HUES6 (cell line): ENCODE data around the gene ZMPSTE24.

Source experiments
- H3K27ac ChIP-seq: 2 replicates; pipeline ENCODE4 v1.7.0; 2013; ENCODE audit warnings: low read depth, mild to moderate bottlenecking, low read length, inconsistent platforms
- H3K27me3 ChIP-seq: 2 replicates; pipeline ENCODE4 v1.6.1; 2013; ENCODE audit warnings: low read length; ENCODE audit not compliant: control insufficient read depth, insufficient read depth
- H3K36me3 ChIP-seq: 2 replicates; pipeline ENCODE4 v1.6.1; 2013; ENCODE audit warnings: low read length; ENCODE audit not compliant: control insufficient read depth, insufficient read depth
- H3K4me1 ChIP-seq: 2 replicates; pipeline ENCODE4 v1.6.1; 2013; ENCODE audit warnings: low read length; ENCODE audit not compliant: control insufficient read depth, insufficient read depth
- H3K4me3 ChIP-seq: 2 replicates; pipeline ENCODE4 v1.5.1; 2013; ENCODE audit warnings: low read depth, low read length
- H3K9ac ChIP-seq: one replicate; pipeline ENCODE4 v1.6.1; 2013; ENCODE audit warnings: mild to moderate bottlenecking, low read length
- H3K9me3 ChIP-seq: 2 replicates; pipeline ENCODE4 v1.6.1; 2013; ENCODE audit warnings: low read depth, low read length; ENCODE audit not compliant: control insufficient read depth, insufficient read depth

Gene ZMPSTE24

GRCh38 chr1:40303790-40304189, 45.8 kb downstream of the ZMPSTE24 start:
- H3K27ac ChIP-seq = no peak overlapping the region
- no peaks in the 10 kb centered on the region for H3K27me3 ChIP-seq
- no peak overlapping the region for H3K4me3 ChIP-seq
- H3K9ac ChIP-seq = no peak overlapping the region
- H3K36me3 ChIP-seq = no peaks in the 10 kb centered on the region; the same call in 1 of the 2 replicates
- H3K9me3 ChIP-seq = no peaks in the 10 kb centered on the region
- peaks cover 3% of the 10 kb centered on the region; the same call in 1 of the 2 replicates for H3K4me1 ChIP-seq

GRCh38 chr1:40305451-40305850, 47.4 kb downstream of the ZMPSTE24 start:
- Histone ChIP-seq H3K9me3 (no peaks in the 10 kb centered on the region), H3K27me3 (no peaks in the 10 kb centered on the region), H3K9ac (no peak overlapping the region), H3K4me1 (peaks cover 3% of the 10 kb centered on the region; the same call in 1 of the 2 replicates), H3K4me3 (no peak overlapping the region), H3K27ac (no peak overlapping the region), H3K36me3 (peaks cover 4% of the 10 kb centered on the region; the same call in 1 of the 2 replicates)

GRCh38 chr1:40305871-40306270, 47.8 kb downstream of the ZMPSTE24 start:
- no peak overlapping the region for H3K4me3 ChIP-seq
- peaks cover 3% of the 10 kb centered on the region; the same call in 1 of the 2 replicates for H3K4me1 ChIP-seq
- H3K27me3 ChIP-seq = no peaks in the 10 kb centered on the region
- peaks cover 4% of the 10 kb centered on the region; the same call in 1 of the 2 replicates for H3K36me3 ChIP-seq
- H3K9ac ChIP-seq = no peak overlapping the region
- no peak overlapping the region for H3K27ac ChIP-seq
- H3K9me3 ChIP-seq = no peaks in the 10 kb centered on the region

GRCh38 chr1:40306296-40306695, 48.3 kb downstream of the ZMPSTE24 start:
- no peak overlapping the region for H3K9ac ChIP-seq

GRCh38 chr1:40307186-40307585, 49.1 kb downstream of the ZMPSTE24 start:
- Histone ChIP-seq H3K27ac (no peak overlapping the region), H3K9ac (no peak overlapping the region), H3K27me3 (no peaks in the 10 kb centered on the region), H3K36me3 (peaks cover 4% of the 10 kb centered on the region; the same call in 1 of the 2 replicates), H3K4me3 (no peak overlapping the region), H3K4me1 (peaks cover 3% of the 10 kb centered on the region; the same call in 1 of the 2 replicates), H3K9me3 (no peaks in the 10 kb centered on the region)

More at GRCh38 chr1:40306296-40306695, 48.3 kb downstream of the ZMPSTE24 start:
- Histone ChIP-seq H3K27me3 (no peaks in the 10 kb centered on the region), H3K4me3 (no peak overlapping the region), H3K4me1 (peaks cover 3% of the 10 kb centered on the region; the same call in 1 of the 2 replicates), H3K9me3 (no peaks in the 10 kb centered on the region), H3K27ac (no peak overlapping the region), H3K36me3 (peaks cover 4% of the 10 kb centered on the region; the same call in 1 of the 2 replicates)

GRCh38 chr1:40308036-40308727, 50.1 kb downstream of the ZMPSTE24 start:
- Histone ChIP-seq H3K4me3 (no peak overlapping the region), H3K27ac (no peak overlapping the region), H3K27me3 (no peaks in the 10 kb centered on the region), H3K4me1 (peaks cover 3% of the 10 kb centered on the region; the same call in 1 of the 2 replicates), H3K9ac (no peak overlapping the region), H3K36me3 (peaks cover 4% of the 10 kb centered on the region; the same call in 1 of the 2 replicates), H3K9me3 (no peaks in the 10 kb centered on the region)

GRCh38 chr1:40309374-40310128, 51.5 kb downstream of the ZMPSTE24 start:
- Histone ChIP-seq H3K9me3 (no peaks in the 10 kb centered on the region), H3K4me1 (peaks cover 12% of the 10 kb centered on the region), H3K27me3 (peaks cover 13% of the 10 kb centered on the region), H3K36me3 (peaks cover 4% of the 10 kb centered on the region; the same call in 1 of the 2 replicates), H3K4me3 (no peak overlapping the region), H3K9ac (no peak overlapping the region), H3K27ac (no peak overlapping the region)

GRCh38 chr1:40310129-40310461, 52.1 kb downstream of the ZMPSTE24 start:
- Histone ChIP-seq H3K36me3 (peaks cover 4% of the 10 kb centered on the region; the same call in 1 of the 2 replicates), H3K9me3 (no peaks in the 10 kb centered on the region), H3K9ac (no peak overlapping the region), H3K27ac (no peak overlapping the region), H3K4me3 (no peak overlapping the region), H3K27me3 (peaks cover 18% of the 10 kb centered on the region), H3K4me1 (peaks cover 17% of the 10 kb centered on the region)

GRCh38 chr1:40310983-40311642, 53.1 kb downstream of the ZMPSTE24 start:
- Histone ChIP-seq H3K9ac (no peak overlapping the region), H3K27me3 (peaks cover 27% of the 10 kb centered on the region), H3K27ac (no peak overlapping the region), H3K9me3 (no peaks in the 10 kb centered on the region), H3K4me1 (peaks cover 14% of the 10 kb centered on the region), H3K4me3 (no peak overlapping the region), H3K36me3 (peaks cover 4% of the 10 kb centered on the region; the same call in 1 of the 2 replicates)

GRCh38 chr1:40311692-40312091, 53.7 kb downstream of the ZMPSTE24 start:
- Histone ChIP-seq H3K4me3 (no peak overlapping the region), H3K4me1 (peaks cover 14% of the 10 kb centered on the region), H3K9me3 (no peaks in the 10 kb centered on the region), H3K9ac (no peak overlapping the region), H3K27me3 (peaks cover 32% of the 10 kb centered on the region), H3K36me3 (peaks cover 4% of the 10 kb centered on the region; the same call in 1 of the 2 replicates), H3K27ac (no peak overlapping the region)
